PC-3 (cell line): ENCODE results near the gene DDX19B.

Source experiments
- CTCF ChIP-seq: fragments of 300-600 bp; sonication (generic); conservative IDR thresholded peaks from 2 replicates; pipeline ENCODE4 v1.5.1; 2017; ENCODE audit warnings: antibody characterized with exemption, low read depth, mild to moderate bottlenecking, low read length
- EZH2 ChIP-seq: fragments of 300-600 bp; sonication (generic); IDR thresholded peaks from one replicate; pipeline ENCODE4 v1.6.1; 2017; ENCODE audit warnings: antibody characterized with exemption, mild to moderate bottlenecking, low read length; ENCODE audit not compliant: unreplicated experiment
- EZH2phosphoT487 ChIP-seq: fragments of 300-600 bp; sonication (generic); IDR thresholded peaks from 2 replicates; pipeline ENCODE4 v1.6.1; 2018; ENCODE audit warnings: mild to moderate bottlenecking, antibody characterized with exemption, low read length, borderline replicate concordance

GRCh38 chr16:70254965-70255286, 44.1 kb upstream of the DDX19B start:
- TF ChIP-seq EZH2phosphoT487 (no peak), CTCF (no peak), EZH2 (no peak)
